AML-193 (cell line): ENCODE measurements around the gene PGLYRP2.
"Not testable (repeated sequence)": the region's sequence is repeated elsewhere in the genome, so short reads cannot be mapped to it uniquely, and the experiment has no call there.

ENCODE experiments used
- DNase-seq, 2 experiments: peaks; one replicate each; lab custom pipeline; 2025; lab: John Stamatoyannopoulos, UW

The PGLYRP2 gene

GRCh38 chr19:15488489-15489226 is 9.4 kb upstream of the PGLYRP2 start:
- DNase-seq: no peak

GRCh38 chr19:15487038-15487437 is 7.7 kb upstream of the PGLYRP2 start:
- DNase-seq: no peak

GRCh38 chr19:15485768-15486167 is 6.5 kb upstream of the PGLYRP2 start:
- DNase-seq: not testable (repeated sequence)

- not testable (repeated sequence) for DNase-seq
These were observed 1.7 kb upstream of the PGLYRP2 start for GRCh38 chr19:15480996-15481395.

- no peak for DNase-seq
These were observed 3.0 kb downstream of the PGLYRP2 start for GRCh38 chr19:15476325-15476724.

GRCh38 chr19:15475611-15476010 is 3.7 kb downstream of the PGLYRP2 start:
- no peak for DNase-seq

GRCh38 chr19:15475169-15475568 is 4.1 kb downstream of the PGLYRP2 start:
- DNase-seq: no peak

GRCh38 chr19:15473821-15474220 is 5.5 kb downstream of the PGLYRP2 start:
- DNase-seq: not testable (repeated sequence)

- DNase-seq: no peak
These were observed 7.6 kb downstream of the PGLYRP2 start for GRCh38 chr19:15471639-15472101.

GRCh38 chr19:15469513-15470297 is 9.6 kb downstream of the PGLYRP2 start:
- DNase-seq: no peak

GRCh38 chr19:15468675-15469512 is 10.4 kb downstream of the PGLYRP2 start:
- DNase-seq: peak in 1 of 2 experiments; percentile 9

- DNase-seq: no peak
These were observed 11.5 kb downstream of the PGLYRP2 start for GRCh38 chr19:15467734-15468214.

GRCh38 chr19:15466851-15467733 is 12.2 kb downstream of the PGLYRP2 start:
- DNase-seq: peak in 1 of 2 experiments; percentile 8

- DNase-seq: peak; percentile 26 to 40
These were observed 14.6 kb downstream of the PGLYRP2 start, which contains the start of gene RASAL3 for GRCh38 chr19:15464394-15465385. RASAL3 (minus strand) TSS chr19:15464544; CDS start chr19:15464358, 186 bp downstream.

GRCh38 chr19:15463861-15464371 is 15.4 kb downstream of the PGLYRP2 start:
- peak; percentile 60 to 70 for DNase-seq

- DNase-seq: no peak
These were observed 17.6 kb downstream of the PGLYRP2 start for GRCh38 chr19:15461694-15462093.

GRCh38 chr19:15457701-15458484 is 21.4 kb downstream of the PGLYRP2 start:
- no peak for DNase-seq

GRCh38 chr19:15456871-15457700 is 22.2 kb downstream of the PGLYRP2 start:
- DNase-seq: no peak
